NCI-H128 (cell line): ENCODE results near the gene HIVEP1.
"Not testable (repeated sequence)": the region's sequence is repeated elsewhere in the genome, so short reads cannot be mapped to it uniquely, and the experiment has no call there.

ENCODE experiments used
- DNase-seq: peaks from one replicate; lab custom pipeline; 2025; ENCODE audit not compliant: unreplicated experiment; lab: John Stamatoyannopoulos, UW

The HIVEP1 gene

GRCh38 chr6:12083302-12083701, 71.2 kb downstream of the HIVEP1 start:
- no peak for DNase-seq

- no peak for DNase-seq
Observed at GRCh38 chr6:12083763-12084162, 71.7 kb downstream of the HIVEP1 start.

- no peak for DNase-seq
Observed at GRCh38 chr6:12084681-12085080, 72.6 kb downstream of the HIVEP1 start.

- DNase-seq = no peak
Observed at GRCh38 chr6:12088531-12088930, 76.4 kb downstream of the HIVEP1 start.

GRCh38 chr6:12090714-12091113, 78.6 kb downstream of the HIVEP1 start:
- DNase-seq = no peak

GRCh38 chr6:12092762-12093161, 80.7 kb downstream of the HIVEP1 start:
- DNase-seq = no peak

- DNase-seq = no peak
Observed at GRCh38 chr6:12094689-12095088, 82.6 kb downstream of the HIVEP1 start.

GRCh38 chr6:12096342-12096741, 84.2 kb downstream of the HIVEP1 start:
- DNase-seq = no peak

GRCh38 chr6:12097791-12098190, 85.7 kb downstream of the HIVEP1 start:
- no peak for DNase-seq

GRCh38 chr6:12099623-12100338, 87.7 kb downstream of the HIVEP1 start:
- DNase-seq = no peak

GRCh38 chr6:12101048-12101447, 88.9 kb downstream of the HIVEP1 start:
- DNase-seq = no peak

GRCh38 chr6:12101653-12102312, 89.7 kb downstream of the HIVEP1 start:
- DNase-seq = no peak

GRCh38 chr6:12102350-12102749, 90.2 kb downstream of the HIVEP1 start:
- DNase-seq = no peak

- DNase-seq = no peak
Observed at GRCh38 chr6:12103158-12103557, 91.0 kb downstream of the HIVEP1 start.

GRCh38 chr6:12105271-12105670, 93.2 kb downstream of the HIVEP1 start:
- DNase-seq = no peak

GRCh38 chr6:12108376-12108775, 96.3 kb downstream of the HIVEP1 start:
- DNase-seq = not testable (repeated sequence)

- DNase-seq = no peak
Observed at GRCh38 chr6:12110523-12111362, 98.6 kb downstream of the HIVEP1 start.

GRCh38 chr6:12111363-12111670, 99.2 kb downstream of the HIVEP1 start:
- DNase-seq = no peak

- DNase-seq = no peak
Observed at GRCh38 chr6:12112540-12113189, 100.6 kb downstream of the HIVEP1 start.

- no peak for DNase-seq
Observed at GRCh38 chr6:12113190-12113577, 101.1 kb downstream of the HIVEP1 start.

GRCh38 chr6:12114055-12114503, 102.0 kb downstream of the HIVEP1 start:
- no peak for DNase-seq
